Activated CD8-positive, alpha-beta T cell treated with anti-CD3 and anti-CD28 coated beads for 36 hours (primary cell): ENCODE data around the gene ADCY9. TPM values are rescaled to one million over a fixed set of nuclear protein-coding genes. Genes with fewer than 3 reads are reported as not detected.

Experiments used
- ATAC-seq: fragments of 200-7000 bp; cut with Tn5 transposase; one replicate; pipeline ENCODE4 v1.10.0; 2021; ENCODE audit warnings: mild to moderate bottlenecking, moderate library complexity
- CTCF ChIA-PET: fragments of 350-600 bp; sonication (Branson Sonifier 250); formaldehyde crosslinking; loops from one replicate; lab custom pipeline; 2021; ENCODE audit warnings: antibody characterized with exemption; lab: Charles Lee
- POLR2A ChIA-PET: fragments of 350-600 bp; sonication (Branson Sonifier 250); formaldehyde crosslinking; loops from one replicate; lab custom pipeline; 2021; ENCODE audit warnings: antibody characterized with exemption; lab: Charles Lee
- DNase-seq: peaks from one replicate; pipeline ENCODE4 v3.0.0-alpha.2; 2020
- H3K27ac Mint-ChIP-seq: one replicate; pipeline ENCODE4 v1.8.0; 2021; ENCODE audit warnings: mild to moderate bottlenecking, mixed read lengths
- H3K27me3 Mint-ChIP-seq: one replicate; pipeline ENCODE4 v1.8.0; 2021; ENCODE audit warnings: mixed read lengths
- H3K36me3 Mint-ChIP-seq: one replicate; pipeline ENCODE4 v1.8.0; 2021; ENCODE audit warnings: low read depth, mixed read lengths
- H3K4me1 Mint-ChIP-seq: one replicate; pipeline ENCODE4 v1.8.0; 2021; ENCODE audit warnings: low read depth, mixed read lengths
- H3K4me3 Mint-ChIP-seq: one replicate; pipeline ENCODE4 v1.8.0; 2021; ENCODE audit warnings: mild to moderate bottlenecking, moderate library complexity, mixed read lengths
- H3K9me3 Mint-ChIP-seq: one replicate; pipeline ENCODE4 v1.8.0; 2021; ENCODE audit warnings: mixed read lengths
- intact Hi-C: fragments of 100-400 bp; cut with micrococcal nuclease; formaldehyde crosslinking; loops from one replicate; pipeline ENCODE4 v1.10.0; 2022
- total RNA-seq, 2 experiments: library from RNA; stranded (reverse); gene quantifications; one replicate each; pipeline ENCODE4 v1.2.3, GENCODE V29; 2021
- TF ChIP-seq, protein P1 (sequence below): fragments of 200-600 bp; IDR thresholded peaks from one replicate; pipeline ENCODE4 v1.8.0; 2022; ENCODE audit warnings: antibody characterized with exemption, mild to moderate bottlenecking

The ADCY9 gene
- total RNA-seq, 2 experiments from 2014 or later, result 4.1 to 4.8 TPM

DNA sequence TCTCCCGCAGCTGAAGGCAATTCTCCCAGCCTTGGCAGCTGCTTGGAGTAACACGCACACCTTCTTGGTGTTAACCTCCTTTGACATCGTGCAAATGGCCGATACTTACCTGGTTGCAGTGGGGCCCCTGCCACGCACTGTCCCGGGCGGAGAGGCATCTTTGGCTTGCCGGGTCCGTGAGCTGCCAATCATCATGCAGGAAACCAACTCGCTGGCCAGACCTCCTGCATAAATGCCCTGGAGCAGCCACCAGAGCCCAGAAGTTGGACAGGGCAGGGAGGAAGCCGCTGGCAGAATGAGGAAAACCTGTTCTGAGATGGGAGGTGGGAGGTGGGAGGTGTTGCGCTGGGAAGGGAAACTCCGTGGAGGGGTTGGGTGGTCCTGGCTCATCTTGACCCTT is 194.0 kb downstream of the ADCY9 start:
- Mint-ChIP-seq H3K27me3 (peaks cover 11% of the 10 kb centered on the region), H3K9me3 (peaks cover 11% of the 10 kb centered on the region), H3K4me1 (no peaks in the 10 kb centered on the region), H3K27ac (no peak overlapping the region), H3K36me3 (peaks cover 2% of the 10 kb centered on the region), H3K4me3 (no peak overlapping the region)
- ATAC-seq (no peak), DNase-seq (no peak)
- ChIA-PET CTCF (no interaction called here), POLR2A (no interaction called here)
- TF ChIP-seq, protein P1, sequence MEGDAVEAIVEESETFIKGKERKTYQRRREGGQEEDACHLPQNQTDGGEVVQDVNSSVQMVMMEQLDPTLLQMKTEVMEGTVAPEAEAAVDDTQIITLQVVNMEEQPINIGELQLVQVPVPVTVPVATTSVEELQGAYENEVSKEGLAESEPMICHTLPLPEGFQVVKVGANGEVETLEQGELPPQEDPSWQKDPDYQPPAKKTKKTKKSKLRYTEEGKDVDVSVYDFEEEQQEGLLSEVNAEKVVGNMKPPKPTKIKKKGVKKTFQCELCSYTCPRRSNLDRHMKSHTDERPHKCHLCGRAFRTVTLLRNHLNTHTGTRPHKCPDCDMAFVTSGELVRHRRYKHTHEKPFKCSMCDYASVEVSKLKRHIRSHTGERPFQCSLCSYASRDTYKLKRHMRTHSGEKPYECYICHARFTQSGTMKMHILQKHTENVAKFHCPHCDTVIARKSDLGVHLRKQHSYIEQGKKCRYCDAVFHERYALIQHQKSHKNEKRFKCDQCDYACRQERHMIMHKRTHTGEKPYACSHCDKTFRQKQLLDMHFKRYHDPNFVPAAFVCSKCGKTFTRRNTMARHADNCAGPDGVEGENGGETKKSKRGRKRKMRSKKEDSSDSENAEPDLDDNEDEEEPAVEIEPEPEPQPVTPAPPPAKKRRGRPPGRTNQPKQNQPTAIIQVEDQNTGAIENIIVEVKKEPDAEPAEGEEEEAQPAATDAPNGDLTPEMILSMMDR, result no peak
- intact Hi-C loops, result no loop called here

- CTCF ChIA-PET, result interaction anchor here (0.9 to 1.0 kb wide), 2 partner anchors 15 to 18 kb away, joined by 3 read pairs; no protein-coding TSS in a partner anchor
- no peaks in the 10 kb centered on the region for H3K4me1 Mint-ChIP-seq
- H3K27me3 Mint-ChIP-seq, result peaks cover 11% of the 10 kb centered on the region
- DNase-seq (no peak), ATAC-seq (no peak)
- peaks cover 11% of the 10 kb centered on the region for H3K9me3 Mint-ChIP-seq
- peaks cover 2% of the 10 kb centered on the region for H3K36me3 Mint-ChIP-seq
- POLR2A ChIA-PET, result no interaction called here
- intact Hi-C loops, result no loop called here
- TF ChIP-seq, protein P1, result no peak
- no peak overlapping the region for H3K27ac Mint-ChIP-seq
- H3K4me3 Mint-ChIP-seq, result no peak overlapping the region
These were observed 196.0 kb downstream of the ADCY9 start for GRCh38 chr16:3920206-3920605.

- peaks cover 11% of the 10 kb centered on the region for H3K9me3 Mint-ChIP-seq
- peaks cover 2% of the 10 kb centered on the region for H3K36me3 Mint-ChIP-seq
- DNase-seq, result no peak
- peaks cover 11% of the 10 kb centered on the region for H3K27me3 Mint-ChIP-seq
- no peak for ATAC-seq
- no peak overlapping the region for H3K4me3 Mint-ChIP-seq
- intact Hi-C loops, result no loop called here
- ChIA-PET POLR2A (no interaction called here), CTCF (interaction anchor here (0.6 to 0.9 kb wide), 2 partner anchors 10 to 14 kb away, joined by 3 read pairs; no protein-coding TSS in a partner anchor)
- no peaks in the 10 kb centered on the region for H3K4me1 Mint-ChIP-seq
- no peak overlapping the region for H3K27ac Mint-ChIP-seq
- TF ChIP-seq, protein P1, result no peak
These were observed 196.8 kb downstream of the ADCY9 start for GRCh38 chr16:3919413-3919812.

- H3K4me1 Mint-ChIP-seq, result no peaks in the 10 kb centered on the region
- no peak overlapping the region for H3K4me3 Mint-ChIP-seq
- intact Hi-C loops, result no loop called here
- ATAC-seq, result no peak
- CTCF ChIA-PET, result no interaction called here
- peaks cover 11% of the 10 kb centered on the region for H3K9me3 Mint-ChIP-seq
- POLR2A ChIA-PET, result no interaction called here
- DNase-seq, result no peak
- TF ChIP-seq, protein P1, result no peak
- peaks cover 2% of the 10 kb centered on the region for H3K36me3 Mint-ChIP-seq
- no peak overlapping the region for H3K27ac Mint-ChIP-seq
- H3K27me3 Mint-ChIP-seq, result peaks cover 2% of the 10 kb centered on the region
These were observed 200.6 kb downstream of the ADCY9 start for GRCh38 chr16:3915426-3916260.

DNA sequence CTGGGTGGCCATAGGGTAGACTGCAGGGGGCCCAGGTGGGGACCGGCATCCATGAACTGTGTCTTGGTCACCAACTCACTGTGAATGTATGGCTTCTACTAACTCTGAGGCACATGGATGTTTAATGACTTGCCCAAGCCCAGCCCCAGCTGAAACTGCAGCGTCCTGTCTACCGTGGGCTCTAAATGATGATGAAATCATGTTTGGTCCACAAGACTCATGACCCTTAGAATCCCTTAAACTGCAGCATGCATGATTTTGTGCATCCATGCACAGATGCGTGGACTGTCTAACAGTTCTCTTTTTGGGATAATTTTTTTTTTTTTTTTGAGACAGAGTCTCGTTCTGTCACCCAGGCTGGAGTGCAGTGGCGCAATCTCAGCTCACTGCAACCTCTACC is 203.3 kb downstream of the ADCY9 start:
- Mint-ChIP-seq H3K36me3 (no peaks in the 10 kb centered on the region), H3K27ac (no peak overlapping the region), H3K9me3 (no peaks in the 10 kb centered on the region), H3K4me1 (no peaks in the 10 kb centered on the region), H3K27me3 (no peaks in the 10 kb centered on the region), H3K4me3 (no peak overlapping the region)
- intact Hi-C loops, result no loop called here
- TF ChIP-seq, protein P1, result no peak
- ATAC-seq, result no peak
- POLR2A ChIA-PET, result no interaction called here
- CTCF ChIA-PET, result no interaction called here
- no peak for DNase-seq
